ENCODE measurements around the gene WASF2.
A peak's percentile ranks its signal among the peaks of the same experiment; 100 is the strongest.

- TF ChIP-seq, protein P1, sequence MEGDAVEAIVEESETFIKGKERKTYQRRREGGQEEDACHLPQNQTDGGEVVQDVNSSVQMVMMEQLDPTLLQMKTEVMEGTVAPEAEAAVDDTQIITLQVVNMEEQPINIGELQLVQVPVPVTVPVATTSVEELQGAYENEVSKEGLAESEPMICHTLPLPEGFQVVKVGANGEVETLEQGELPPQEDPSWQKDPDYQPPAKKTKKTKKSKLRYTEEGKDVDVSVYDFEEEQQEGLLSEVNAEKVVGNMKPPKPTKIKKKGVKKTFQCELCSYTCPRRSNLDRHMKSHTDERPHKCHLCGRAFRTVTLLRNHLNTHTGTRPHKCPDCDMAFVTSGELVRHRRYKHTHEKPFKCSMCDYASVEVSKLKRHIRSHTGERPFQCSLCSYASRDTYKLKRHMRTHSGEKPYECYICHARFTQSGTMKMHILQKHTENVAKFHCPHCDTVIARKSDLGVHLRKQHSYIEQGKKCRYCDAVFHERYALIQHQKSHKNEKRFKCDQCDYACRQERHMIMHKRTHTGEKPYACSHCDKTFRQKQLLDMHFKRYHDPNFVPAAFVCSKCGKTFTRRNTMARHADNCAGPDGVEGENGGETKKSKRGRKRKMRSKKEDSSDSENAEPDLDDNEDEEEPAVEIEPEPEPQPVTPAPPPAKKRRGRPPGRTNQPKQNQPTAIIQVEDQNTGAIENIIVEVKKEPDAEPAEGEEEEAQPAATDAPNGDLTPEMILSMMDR (IDR thresholded peaks at IDR 0.05), result peak in 4 of 6 experiments; percentile 6 to 53 (median 35)
- no peak for TF ChIP-seq POLR2A (IDR thresholded peaks at IDR 0.05)
These were observed 86.8 kb downstream of the WASF2 start for GRCh38 chr1:27403065-27403726.

Data from esophagus squamous epithelium (tissue), 4 donors.